22Rv1 (cell line): ENCODE measurements around the gene COA8.

ENCODE experiments used
- H3K27ac ChIP-seq: fragments of 450-650 bp; 2 replicates; pipeline ENCODE4 v1.5.1; 2017
- CTCF ChIP-seq: fragments of 450-650 bp; IDR thresholded peaks from 2 replicates; pipeline ENCODE4 v1.5.1; 2017; ENCODE audit warnings: mild to moderate bottlenecking
- ZFX ChIP-seq: fragments of 450-650 bp; IDR thresholded peaks from 2 replicates; pipeline ENCODE4 v1.6.1; 2017; ENCODE audit warnings: antibody characterized with exemption, borderline replicate concordance

COA8 gene

DNA sequence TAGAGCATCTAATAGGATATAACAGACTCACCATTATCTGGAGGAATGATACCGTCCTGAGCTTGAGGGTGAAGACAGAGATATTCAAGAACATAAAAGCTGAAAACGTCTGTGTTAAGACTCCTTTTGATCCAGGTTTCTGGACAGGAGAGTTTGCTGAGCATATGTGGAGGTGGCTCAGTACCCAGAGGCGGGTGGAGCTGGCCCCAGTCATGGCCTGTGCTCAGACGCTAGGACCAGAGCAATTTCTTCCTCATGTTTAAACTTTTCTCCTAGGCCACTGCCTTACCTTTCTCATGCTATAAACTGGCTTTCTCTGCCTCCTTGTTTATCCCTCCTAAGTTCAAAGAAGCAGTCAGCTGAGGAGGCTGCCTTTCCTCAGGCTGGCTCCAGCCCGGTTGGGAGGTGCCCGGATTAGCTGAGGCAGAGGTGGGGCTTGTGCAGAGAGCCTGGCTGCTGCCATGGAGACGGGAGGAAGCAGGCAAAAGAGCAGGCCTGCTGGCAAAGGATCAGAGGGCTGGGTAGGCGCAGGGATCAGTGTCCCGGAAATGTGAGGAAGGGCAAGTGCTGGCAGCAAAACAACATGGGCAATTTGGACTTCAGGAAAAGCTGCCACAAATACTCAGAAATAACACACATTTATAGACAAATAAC, 13.7 kb downstream of the COA8 start:
- H3K27ac ChIP-seq = peak overlapping the region; percentile 76
- TF ChIP-seq CTCF = no peak
- TF ChIP-seq ZFX = no peak

DNA sequence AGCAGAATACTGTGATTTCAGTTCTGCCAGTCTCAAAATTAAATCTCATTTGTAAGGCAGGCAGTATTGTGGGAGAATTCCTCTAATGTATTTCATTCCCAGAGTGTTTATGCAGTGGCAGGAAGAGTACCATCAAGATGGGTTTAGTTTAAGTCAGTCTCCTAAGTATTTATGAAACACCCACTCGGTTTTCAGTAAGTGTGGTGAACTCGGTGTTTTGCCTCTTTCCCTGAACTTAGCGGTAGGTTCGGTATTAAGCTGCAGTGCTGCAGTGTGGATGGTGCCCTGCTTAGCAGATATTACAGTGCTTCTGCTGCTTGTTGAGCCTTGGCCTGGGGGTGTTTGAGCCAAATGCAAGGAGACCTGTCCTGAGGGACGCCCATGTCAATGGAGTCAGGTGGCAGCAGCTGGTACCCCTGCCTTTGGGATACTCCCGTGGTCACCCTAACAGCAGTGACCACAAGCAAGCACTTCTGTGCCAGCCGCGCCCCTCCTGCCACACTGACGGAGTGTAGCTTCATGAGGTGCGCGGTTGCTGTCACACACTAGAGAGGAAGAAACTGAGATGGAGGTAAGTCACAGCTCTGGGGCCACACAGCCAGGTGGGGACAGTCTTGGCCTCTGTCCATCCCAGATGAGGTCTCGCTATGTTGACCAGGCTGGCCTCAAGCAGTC, 15.8 kb downstream of the COA8 start:
- no peak overlapping the region for H3K27ac ChIP-seq
- TF ChIP-seq CTCF (no peak), ZFX (no peak)

DNA sequence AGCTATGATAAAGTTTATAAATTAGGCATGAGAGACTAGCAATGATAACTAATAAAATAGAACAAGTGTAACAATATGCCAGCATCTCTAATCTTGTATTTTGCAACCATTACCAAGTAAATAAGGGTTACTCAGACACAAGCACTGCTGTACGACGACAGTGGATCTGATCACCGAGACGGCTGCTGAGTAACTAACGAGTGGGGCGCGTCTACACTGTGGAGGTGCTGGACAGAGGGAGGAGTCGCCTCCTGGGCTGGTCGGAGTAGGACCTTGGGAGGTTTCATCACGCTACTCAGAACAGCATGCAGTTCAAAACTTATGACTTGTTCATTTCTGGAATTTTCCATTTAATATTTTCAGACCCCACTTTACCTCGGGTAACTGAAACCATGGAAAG, 18.4 kb downstream of the COA8 start:
- H3K27ac ChIP-seq = no peak overlapping the region
- no peak for TF ChIP-seq CTCF
- no peak for TF ChIP-seq ZFX

DNA sequence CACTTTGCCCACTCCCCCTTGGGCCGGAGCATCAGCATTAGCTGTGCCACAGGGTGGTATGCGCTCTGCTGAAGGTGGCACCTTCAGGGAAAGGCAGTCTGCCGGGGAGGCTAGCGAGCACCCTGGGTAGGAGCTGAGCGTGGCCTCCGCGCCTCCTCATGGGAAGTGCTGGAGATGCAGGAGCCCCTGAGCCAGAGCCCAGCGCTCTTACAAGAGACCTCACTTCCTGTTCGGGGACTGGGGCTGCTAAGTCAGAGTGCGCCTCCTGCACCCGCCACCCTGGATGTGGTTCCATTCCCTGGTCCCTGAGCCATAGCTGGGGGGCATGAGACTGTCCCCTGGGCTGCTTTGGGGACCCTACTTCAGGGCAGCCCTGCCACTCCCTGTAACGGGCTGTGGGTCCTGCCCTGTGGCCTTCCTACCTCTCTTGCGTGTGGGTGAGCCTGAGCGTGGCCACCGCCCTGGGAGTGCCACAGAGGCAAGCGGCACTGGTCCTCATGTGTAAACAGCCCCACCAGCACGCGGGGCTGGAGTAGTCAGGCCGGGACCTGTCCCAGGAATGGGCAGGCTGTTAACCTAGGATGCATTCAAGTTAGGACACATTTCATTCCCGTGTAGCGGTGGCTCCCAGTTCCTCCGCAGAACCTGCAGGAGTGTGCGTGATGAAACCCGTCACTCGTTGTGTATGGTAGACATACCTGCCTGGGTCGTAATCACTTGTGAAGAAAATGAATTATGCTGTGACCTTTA, 19.4 kb downstream of the COA8 start:
- H3K27ac ChIP-seq = no peak overlapping the region

GRCh38 chr14:103584326-103584915, 21.7 kb downstream of the COA8 start:
- TF ChIP-seq ZFX = no peak
- TF ChIP-seq CTCF = no peak
- no peak overlapping the region for H3K27ac ChIP-seq

More for the DNA sequence above, 19.4 kb downstream of the COA8 start:
- TF ChIP-seq ZFX (no peak), CTCF (no peak)

GRCh38 chr14:103593577-103593976, 30.8 kb downstream of the COA8 start:
- no peak overlapping the region for H3K27ac ChIP-seq
- TF ChIP-seq ZFX (no peak), CTCF (no peak)

DNA sequence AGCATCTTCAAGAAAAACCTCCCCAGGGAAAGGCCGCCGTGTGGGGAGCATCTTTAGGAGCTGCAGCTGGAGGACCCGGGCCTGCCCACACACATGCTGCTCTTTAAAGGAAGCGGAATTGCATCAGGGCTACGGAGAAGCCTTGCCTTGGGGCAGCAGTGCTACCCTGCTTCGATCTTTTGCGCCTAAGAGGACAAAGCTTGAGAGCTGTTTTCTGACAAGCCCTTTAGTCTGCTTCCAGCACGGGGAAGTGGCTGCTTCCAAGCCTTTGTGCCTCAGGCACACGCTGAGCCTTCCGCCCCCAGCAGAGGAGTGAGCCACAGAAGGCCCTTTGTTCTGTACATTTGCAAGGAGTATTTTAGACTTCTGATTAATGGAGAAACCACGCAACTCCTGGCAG, 31.5 kb downstream of the COA8 start:
- no peak for TF ChIP-seq ZFX
- no peak for TF ChIP-seq CTCF
- H3K27ac ChIP-seq = no peak overlapping the region
